Central memory CD8-positive, alpha-beta T cell (primary cell): Measurements from ENCODE around the gene DNAJC17.
A peak's percentile ranks its signal among the peaks of the same experiment; 100 is the strongest.

Experiments
- ATAC-seq: fragments of 150-1000 bp; cut with Tn5 transposase; replicated peaks from 2 replicates; pipeline ENCODE4 v1.10.0; 2022; ENCODE audit warnings: mild to moderate bottlenecking, moderate FRiP score, moderate number of reproducible peaks; ENCODE audit not compliant: poor library complexity, severe bottlenecking; ENCODE audit errors: extremely low read depth
- DNase-seq, 2 donors: peaks; one replicate each; pipeline ENCODE4 v3.0.0; 2021; ENCODE audit warnings: low spot score in 2 of 2
- H3K27ac Mint-ChIP-seq: one replicate; pipeline ENCODE4 v1.8.0; 2022; ENCODE audit warnings: low read depth, mild to moderate bottlenecking, moderate library complexity, mixed read lengths
- H3K27me3 Mint-ChIP-seq: one replicate; pipeline ENCODE4 v1.8.0; 2022; ENCODE audit warnings: mixed read lengths
- H3K36me3 Mint-ChIP-seq: one replicate; pipeline ENCODE4 v1.8.0; 2022; ENCODE audit warnings: mild to moderate bottlenecking, moderate library complexity, mixed read lengths; ENCODE audit not compliant: insufficient read depth
- H3K4me1 Mint-ChIP-seq: one replicate; pipeline ENCODE4 v1.8.0; 2022; ENCODE audit warnings: mixed read lengths
- H3K4me3 Mint-ChIP-seq: one replicate; pipeline ENCODE4 v1.8.0; 2022; ENCODE audit warnings: mild to moderate bottlenecking, moderate library complexity, mixed read lengths
- H3K9me3 Mint-ChIP-seq: one replicate; pipeline ENCODE4 v1.8.0; 2022; ENCODE audit warnings: mixed read lengths

The DNAJC17 gene

DNA sequence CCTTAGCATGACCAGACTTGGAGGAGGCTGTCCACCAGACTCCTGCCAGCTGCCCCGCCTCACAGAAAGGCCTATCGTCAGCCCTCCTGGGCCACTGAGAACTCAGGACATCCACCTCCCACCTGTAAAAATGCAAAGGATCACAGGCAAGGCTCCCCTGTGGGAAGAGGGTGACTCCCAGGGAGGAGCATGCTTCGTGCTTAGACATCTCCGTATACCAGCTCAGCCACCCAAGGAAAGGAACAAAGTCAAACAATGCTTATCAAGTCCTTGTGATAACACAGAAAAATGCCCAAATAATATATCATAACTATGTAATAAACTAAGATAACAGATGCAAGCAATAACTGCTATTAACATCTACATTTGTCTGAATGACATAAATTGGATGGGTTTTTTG lies 56.4 kb downstream of the DNAJC17 start:
- peaks cover 30% of the 10 kb centered on the region for H3K4me1 Mint-ChIP-seq
- ATAC-seq (no peak), DNase-seq (no peak)
- H3K27ac Mint-ChIP-seq: no peak overlapping the region
- no peak overlapping the region for H3K4me3 Mint-ChIP-seq
- H3K9me3 Mint-ChIP-seq: no peaks in the 10 kb centered on the region
- H3K27me3 Mint-ChIP-seq: no peaks in the 10 kb centered on the region
- H3K36me3 Mint-ChIP-seq: peaks cover 46% of the 10 kb centered on the region

DNA sequence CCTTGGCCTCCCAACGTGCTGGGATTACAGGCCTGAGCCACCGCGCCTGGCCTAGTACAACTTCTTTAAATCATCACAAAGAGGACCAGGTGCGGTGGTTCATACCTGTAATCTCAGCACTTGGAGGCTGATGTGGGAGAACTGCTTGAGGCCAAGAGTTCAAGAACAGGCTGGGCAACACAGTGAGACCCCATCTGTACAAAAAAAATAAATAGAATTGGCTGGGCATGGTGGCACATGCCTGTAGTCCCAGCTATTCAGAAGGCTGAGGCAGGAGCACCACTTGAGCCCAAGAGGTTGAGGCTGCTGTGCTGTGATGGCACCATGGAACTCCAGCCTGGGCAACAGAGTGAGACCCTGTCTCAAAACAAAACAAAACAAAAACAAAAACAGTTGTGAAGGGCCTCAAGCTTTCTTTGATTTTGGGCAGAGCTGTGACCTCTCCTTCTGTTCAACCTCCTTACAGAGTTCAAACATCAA lies 58.1 kb downstream of the DNAJC17 start:
- Mint-ChIP-seq H3K36me3 (peaks cover 43% of the 10 kb centered on the region), H3K27ac (no peak overlapping the region), H3K4me1 (peaks cover 34% of the 10 kb centered on the region), H3K9me3 (no peaks in the 10 kb centered on the region), H3K4me3 (no peak overlapping the region), H3K27me3 (no peaks in the 10 kb centered on the region)
- DNase-seq (no peak), ATAC-seq (no peak)

DNA sequence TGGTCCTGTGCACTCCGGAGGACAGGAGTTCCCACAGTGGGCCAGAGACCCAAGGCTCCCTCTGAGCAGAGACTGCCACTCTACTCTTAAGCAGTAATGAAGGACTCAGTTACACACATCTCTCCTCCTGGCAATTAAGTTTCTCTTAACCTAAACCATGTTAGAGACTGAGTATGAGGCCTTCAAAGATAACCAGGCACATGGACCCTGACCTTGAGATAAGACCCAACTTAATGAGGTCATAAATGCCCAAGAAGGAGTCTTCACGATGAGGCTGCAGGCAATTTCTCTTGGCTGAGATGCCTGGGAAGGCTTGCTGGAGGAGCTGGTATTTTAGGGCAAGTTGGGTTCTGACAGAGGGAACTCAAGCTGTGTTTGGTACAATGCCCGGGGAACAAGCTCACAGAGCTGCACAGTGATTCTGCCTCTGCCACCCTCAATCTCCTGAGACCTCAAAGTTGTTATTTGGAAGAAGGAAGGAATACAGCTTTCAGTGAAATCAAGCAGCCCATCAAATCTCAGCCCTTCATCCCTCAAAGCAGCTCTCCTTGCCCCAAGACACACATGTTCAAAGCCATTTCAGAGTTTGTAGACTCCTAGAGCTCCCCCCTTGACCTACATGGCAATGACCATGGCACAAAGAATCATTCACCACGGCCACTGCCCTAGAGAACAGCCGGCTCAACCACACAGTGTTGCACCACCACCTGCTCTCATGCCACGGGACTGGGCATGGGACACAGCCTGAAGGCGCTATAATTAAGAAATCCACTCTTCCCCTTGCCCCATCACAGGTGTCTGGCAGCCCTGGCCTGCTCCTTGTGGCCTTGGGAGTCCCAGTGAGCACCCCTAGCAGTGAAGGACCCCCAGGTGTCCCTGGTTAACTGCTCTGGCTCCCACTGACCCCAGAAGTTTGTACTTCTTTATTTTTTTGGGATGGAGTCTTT lies 59.3 kb downstream of the DNAJC17 start:
- ATAC-seq (no peak), DNase-seq (no peak)
- Mint-ChIP-seq H3K4me3 (no peak overlapping the region), H3K27me3 (no peaks in the 10 kb centered on the region), H3K4me1 (peaks cover 33% of the 10 kb centered on the region), H3K36me3 (peaks cover 40% of the 10 kb centered on the region), H3K27ac (no peak overlapping the region), H3K9me3 (no peaks in the 10 kb centered on the region)

DNA sequence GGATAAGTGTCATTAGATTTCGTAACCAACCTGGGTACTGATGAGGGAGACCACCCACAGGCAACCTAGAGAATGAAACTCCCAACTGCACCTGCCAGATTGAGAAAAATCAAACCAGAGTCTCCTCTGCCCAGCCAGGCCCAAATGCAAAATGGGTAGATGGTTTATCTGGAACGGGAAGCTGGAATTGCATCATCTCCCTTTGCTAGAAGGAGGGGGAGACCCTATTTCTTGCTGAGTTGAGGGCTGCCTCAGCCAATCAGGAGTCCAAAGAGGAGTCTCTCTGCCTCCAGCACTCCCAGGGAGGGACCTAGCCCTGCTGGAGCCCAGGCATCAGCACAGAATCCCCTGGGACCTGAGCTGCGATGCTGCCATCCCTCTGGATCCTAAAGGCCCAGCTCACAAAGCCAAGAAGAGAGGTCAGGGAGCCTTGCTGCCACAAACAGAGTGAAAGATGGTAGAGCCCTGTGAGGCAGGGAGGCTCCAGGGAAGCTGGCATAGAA lies 60.3 kb downstream of the DNAJC17 start:
- ATAC-seq: no peak
- no peak for DNase-seq
- Mint-ChIP-seq H3K27ac (no peak overlapping the region), H3K4me1 (peaks cover 29% of the 10 kb centered on the region), H3K4me3 (no peak overlapping the region), H3K36me3 (peaks cover 35% of the 10 kb centered on the region), H3K9me3 (no peaks in the 10 kb centered on the region), H3K27me3 (no peaks in the 10 kb centered on the region)

DNA sequence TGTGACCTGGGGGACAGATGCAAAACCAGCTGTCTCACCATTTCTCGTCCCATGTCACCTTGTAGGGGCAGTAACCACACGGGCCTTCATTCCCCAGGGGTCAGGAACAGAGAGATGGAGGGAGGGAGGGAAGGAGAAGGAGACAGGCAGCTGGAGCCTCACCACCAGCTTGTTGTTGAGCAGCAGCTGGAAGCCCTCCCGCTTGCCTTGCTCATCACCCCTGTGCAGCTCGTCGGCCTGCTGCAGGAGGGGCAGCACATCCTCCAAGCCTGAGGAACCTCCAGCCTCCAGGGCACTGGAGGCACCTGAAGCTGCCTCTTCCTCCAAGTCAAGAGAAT lies 62.5 kb downstream of the DNAJC17 start:
- H3K27ac Mint-ChIP-seq: peak overlapping the region; percentile 90
- H3K27me3 Mint-ChIP-seq: no peaks in the 10 kb centered on the region
- no peaks in the 10 kb centered on the region for H3K9me3 Mint-ChIP-seq
- H3K36me3 Mint-ChIP-seq: peaks cover 27% of the 10 kb centered on the region
- ATAC-seq: no peak
- H3K4me1 Mint-ChIP-seq: peaks cover 29% of the 10 kb centered on the region
- H3K4me3 Mint-ChIP-seq: no peak overlapping the region
- DNase-seq: no peak

DNA sequence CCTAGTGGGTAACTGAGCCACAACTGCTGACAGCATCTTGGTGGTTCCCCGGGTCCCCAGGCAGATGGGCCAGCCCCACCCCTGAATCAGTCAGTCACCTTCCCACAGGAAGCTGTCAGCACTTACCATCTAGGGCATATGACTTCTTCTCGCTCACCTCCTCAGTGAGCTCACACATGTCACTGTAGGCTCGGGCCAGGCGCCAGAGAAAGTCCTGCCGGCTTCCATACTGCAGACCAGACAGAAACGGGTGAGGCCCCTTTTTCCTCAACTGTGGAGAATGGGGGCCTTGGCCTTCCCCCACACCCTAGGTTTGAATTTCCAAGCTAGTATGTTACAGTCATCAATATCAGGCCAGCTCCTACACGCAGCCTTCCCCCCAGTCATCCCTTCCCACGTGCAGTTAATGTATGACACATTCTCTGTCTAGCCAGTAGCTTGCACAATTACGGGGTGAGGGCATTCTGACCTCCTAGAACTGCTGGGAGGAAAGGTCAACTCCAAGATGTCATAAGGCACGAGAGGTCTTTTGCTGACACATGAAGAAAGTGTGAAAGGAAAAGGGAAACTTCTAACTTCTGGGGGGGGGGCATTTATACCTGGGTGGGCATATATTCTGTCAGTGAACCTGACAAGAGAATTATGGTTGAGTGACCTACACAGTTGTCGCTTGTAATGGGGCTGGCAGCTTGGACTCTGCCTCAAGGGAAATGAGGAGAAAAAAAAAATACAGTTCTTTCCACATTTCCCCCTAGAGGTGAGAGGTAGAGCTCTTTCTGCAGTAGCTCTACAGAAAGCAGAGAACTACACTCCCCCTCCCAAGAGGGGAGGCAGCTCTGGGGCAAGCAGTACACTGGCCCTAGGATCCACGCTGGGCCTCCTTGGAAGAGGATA lies 63.1 kb downstream of the DNAJC17 start:
- Mint-ChIP-seq H3K27me3 (no peaks in the 10 kb centered on the region), H3K4me3 (peak overlapping the region; percentile 51), H3K36me3 (peaks cover 27% of the 10 kb centered on the region), H3K4me1 (peaks cover 29% of the 10 kb centered on the region), H3K9me3 (no peaks in the 10 kb centered on the region), H3K27ac (peak overlapping the region; percentile 90)
- ATAC-seq (peak; percentile 97), DNase-seq (peak; percentile 44 to 66)

DNA sequence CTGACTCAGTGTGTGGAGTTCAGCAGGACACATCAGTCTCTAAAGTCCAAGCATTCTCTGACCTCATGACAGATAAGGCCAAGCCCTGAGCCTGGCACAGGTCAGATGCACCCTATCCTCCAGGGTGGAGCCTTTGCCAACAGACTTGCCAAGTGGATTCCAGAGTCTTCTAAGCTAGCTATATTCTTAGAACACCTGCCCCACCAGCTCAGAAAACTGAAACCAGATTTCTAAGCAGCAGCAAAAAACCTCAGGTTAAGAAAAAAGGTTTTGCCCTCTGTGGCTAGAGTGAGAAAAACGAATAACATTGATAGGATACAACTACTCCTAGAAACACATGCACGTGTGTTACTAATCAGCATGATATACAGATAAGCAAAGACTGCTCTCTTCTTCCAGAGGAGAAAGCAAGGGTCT lies 63.8 kb downstream of the DNAJC17 start:
- H3K9me3 Mint-ChIP-seq: no peaks in the 10 kb centered on the region
- H3K4me1 Mint-ChIP-seq: peaks cover 29% of the 10 kb centered on the region
- peak overlapping the region; percentile 51 for H3K4me3 Mint-ChIP-seq
- DNase-seq (no peak), ATAC-seq (peak; percentile 68)
- H3K27me3 Mint-ChIP-seq: no peaks in the 10 kb centered on the region
- peaks cover 28% of the 10 kb centered on the region for H3K36me3 Mint-ChIP-seq
- peak overlapping the region; percentile 90 for H3K27ac Mint-ChIP-seq

DNA sequence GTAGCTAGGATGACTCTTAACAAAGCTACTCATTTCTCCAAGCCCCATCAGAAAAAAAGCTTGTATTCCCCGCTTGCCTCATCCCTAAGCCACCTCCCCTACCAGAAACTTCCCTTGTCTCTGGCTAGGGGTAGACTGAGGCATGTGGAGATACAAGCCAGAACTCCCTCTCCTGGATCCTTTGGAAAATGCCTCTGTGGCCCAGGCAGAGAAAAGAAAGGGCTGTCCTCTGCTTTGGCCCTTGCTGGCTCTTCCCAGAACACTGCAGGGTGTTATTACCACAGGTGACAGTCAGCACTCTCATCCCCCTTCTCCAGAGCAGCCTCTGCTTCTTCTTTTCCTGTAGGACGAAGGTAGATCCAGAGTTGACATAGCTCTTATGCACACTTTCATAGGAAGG lies 67.4 kb downstream of the DNAJC17 start:
- H3K4me1 Mint-ChIP-seq: peaks cover 19% of the 10 kb centered on the region
- DNase-seq: no peak
- H3K36me3 Mint-ChIP-seq: peaks cover 29% of the 10 kb centered on the region
- no peaks in the 10 kb centered on the region for H3K9me3 Mint-ChIP-seq
- no peak overlapping the region for H3K4me3 Mint-ChIP-seq
- H3K27me3 Mint-ChIP-seq: no peaks in the 10 kb centered on the region
- ATAC-seq: no peak
- no peak overlapping the region for H3K27ac Mint-ChIP-seq

DNA sequence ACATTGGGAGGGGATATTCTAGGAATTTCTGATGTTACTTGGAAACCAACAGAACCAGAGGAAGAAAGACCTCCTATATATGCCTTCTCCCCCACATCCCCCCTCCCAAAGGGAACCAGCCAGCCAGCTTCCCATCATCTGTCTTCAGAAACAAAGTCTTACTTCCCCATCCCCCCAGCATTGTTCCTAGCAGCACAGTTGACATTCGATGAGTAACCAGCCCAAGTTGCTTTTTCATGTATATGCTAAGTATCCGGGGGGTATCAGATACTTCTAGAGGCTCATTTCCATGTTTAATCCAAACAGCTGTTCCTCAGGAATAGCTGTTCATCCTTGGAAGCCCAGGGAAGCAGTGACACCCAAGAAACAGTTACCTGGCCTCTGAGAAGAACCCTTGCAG lies 68.2 kb downstream of the DNAJC17 start:
- Mint-ChIP-seq H3K4me1 (peaks cover 14% of the 10 kb centered on the region), H3K27ac (peak overlapping the region; percentile 16), H3K9me3 (no peaks in the 10 kb centered on the region), H3K36me3 (peaks cover 32% of the 10 kb centered on the region), H3K27me3 (no peaks in the 10 kb centered on the region), H3K4me3 (no peak overlapping the region)
- no peak for DNase-seq
- no peak for ATAC-seq

DNA sequence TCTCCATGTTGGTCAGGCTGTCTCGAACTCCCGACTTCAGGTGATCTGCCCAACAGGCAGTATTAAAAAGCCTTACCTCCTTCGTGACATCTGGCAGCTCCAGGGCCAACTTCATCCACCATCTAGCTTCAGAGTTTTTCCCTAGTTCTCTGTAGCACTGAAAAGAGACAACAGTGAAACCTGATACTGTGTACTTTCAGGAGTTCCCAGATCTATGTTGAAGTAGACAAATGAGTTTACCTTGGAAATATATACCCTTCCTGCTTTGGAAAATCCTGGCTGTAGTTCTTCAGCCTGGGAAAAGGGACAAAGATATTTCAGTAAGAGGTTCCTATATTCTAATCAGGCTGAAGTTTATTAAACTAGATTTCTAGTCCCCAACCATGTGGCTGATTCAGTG lies 70.2 kb downstream of the DNAJC17 start:
- Mint-ChIP-seq H3K27me3 (no peaks in the 10 kb centered on the region), H3K36me3 (peaks cover 31% of the 10 kb centered on the region), H3K9me3 (no peaks in the 10 kb centered on the region), H3K4me3 (no peak overlapping the region), H3K4me1 (no peaks in the 10 kb centered on the region), H3K27ac (no peak overlapping the region)
- ATAC-seq: no peak
- no peak for DNase-seq

DNA sequence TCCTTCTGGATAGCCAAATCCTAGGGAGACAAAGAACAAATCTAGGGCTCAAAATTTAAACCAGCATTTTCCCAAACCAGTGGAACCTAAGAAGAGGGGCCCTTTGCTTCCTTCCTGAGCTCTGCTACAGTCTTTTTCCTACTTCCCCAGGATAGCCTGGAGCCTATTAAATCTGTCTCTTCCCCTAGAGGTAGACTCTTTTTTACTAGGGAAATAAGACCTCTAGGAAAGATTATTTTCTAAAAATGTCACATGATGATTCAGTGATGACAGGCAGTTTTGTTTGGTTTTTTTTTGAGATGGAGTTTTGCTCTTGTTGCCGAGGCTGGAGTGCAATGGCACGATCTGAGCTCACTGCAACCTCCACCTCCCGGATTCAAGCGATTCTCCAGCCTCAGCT lies 70.7 kb downstream of the DNAJC17 start:
- no peaks in the 10 kb centered on the region for H3K27me3 Mint-ChIP-seq

DNA sequence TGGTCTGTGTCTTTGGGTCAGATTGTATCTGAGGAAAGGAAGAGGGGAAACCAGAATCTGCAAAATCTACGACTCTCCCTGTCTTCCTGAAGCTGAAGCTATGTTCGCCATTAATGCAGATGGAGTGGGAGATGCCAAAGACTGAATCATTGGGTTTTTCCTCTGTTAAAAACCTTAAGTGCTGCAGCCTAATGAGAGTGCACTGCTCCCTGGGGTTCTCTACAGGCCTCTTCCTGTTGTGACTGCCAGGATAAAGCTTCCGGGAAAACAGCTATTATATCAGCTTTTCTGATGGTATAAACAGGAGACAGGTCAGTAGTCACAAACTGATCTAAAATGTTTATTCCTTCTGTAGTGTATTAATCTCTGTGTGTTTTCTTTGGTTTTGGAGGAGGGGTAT lies 76.2 kb downstream of the DNAJC17 start:
- peaks cover 15% of the 10 kb centered on the region for H3K36me3 Mint-ChIP-seq
- ATAC-seq (no peak), DNase-seq (no peak)
- no peaks in the 10 kb centered on the region for H3K27me3 Mint-ChIP-seq
- H3K27ac Mint-ChIP-seq: no peak overlapping the region
- H3K9me3 Mint-ChIP-seq: no peaks in the 10 kb centered on the region
- H3K4me1 Mint-ChIP-seq: no peaks in the 10 kb centered on the region
- H3K4me3 Mint-ChIP-seq: no peak overlapping the region

More for the DNA sequence above, 70.7 kb downstream of the DNAJC17 start:
- DNase-seq (no peak), ATAC-seq (no peak)
- H3K27ac Mint-ChIP-seq: no peak overlapping the region
- H3K4me1 Mint-ChIP-seq: no peaks in the 10 kb centered on the region
- H3K4me3 Mint-ChIP-seq: no peak overlapping the region
- H3K36me3 Mint-ChIP-seq: peaks cover 31% of the 10 kb centered on the region
- H3K9me3 Mint-ChIP-seq: no peaks in the 10 kb centered on the region
